Keratinocyte (primary cell): ENCODE measurements around the gene SYP. TPM values are rescaled to one million over a fixed set of nuclear protein-coding genes. Genes with fewer than 3 reads are reported as not detected.

Experiments used
- DNase-seq: peaks from one replicate; pipeline ENCODE4 v3.0.0-alpha.2; 2011; ENCODE audit warnings: low read depth, missing footprints, low spot score
- FAIRE-seq: peaks from 2 replicates; lab custom pipeline; 2011; peaks lifted over from hg19 to GRCh38; lab: Jason Lieb, UNC
- H2AFZ ChIP-seq: 2 replicates; pipeline ENCODE4 v1.6.0; 2012; ENCODE audit warnings: low read length, control low read depth, inconsistent platforms; ENCODE audit not compliant: control insufficient read depth
- H3K27ac ChIP-seq: 2 replicates; pipeline ENCODE4 v1.5.1; 2011; ENCODE audit warnings: low read length; ENCODE audit not compliant: control insufficient read depth, insufficient read depth
- H3K27me3 ChIP-seq: 3 replicates; pipeline ENCODE4 v1.6.0; 2011; ENCODE audit warnings: low read length; ENCODE audit not compliant: control insufficient read depth, insufficient read depth; ENCODE audit errors: extremely low read depth
- H3K36me3 ChIP-seq, 2 experiments: 2 replicates in 1 of 2; 3 replicates in 1 of 2; pipeline ENCODE4 v1.5.1; 2011; ENCODE audit warnings: low read length in 2 of 2, mild to moderate bottlenecking in 1 of 2; ENCODE audit not compliant: control insufficient read depth in 2 of 2, insufficient read depth in 2 of 2; ENCODE audit errors: extremely low read depth in 1 of 2
- H3K4me1 ChIP-seq: 3 replicates; pipeline ENCODE4 v1.5.1; 2011; ENCODE audit warnings: low read length; ENCODE audit not compliant: control insufficient read depth, insufficient read depth; ENCODE audit errors: extremely low read depth
- H3K4me2 ChIP-seq: 3 replicates; pipeline ENCODE4 v1.6.0; 2011; ENCODE audit warnings: low read depth, low read length; ENCODE audit not compliant: control insufficient read depth, insufficient read depth; ENCODE audit errors: extremely low read depth
- H3K4me3 ChIP-seq, 3 experiments: fragments of 200-600 bp in 1 of 3; sonication (generic) in 1 of 3; 2 replicates in 2 of 3; 3 replicates in 1 of 3; pipeline ENCODE4 v1.5.1; 2011 to 2016; ENCODE audit warnings: low read length in 3 of 3, mild to moderate bottlenecking in 3 of 3, control low read depth in 2 of 3, inconsistent platforms in 1 of 3, low read depth in 1 of 3, mixed read lengths in 1 of 3, mixed run types in 1 of 3, moderate library complexity in 1 of 3; ENCODE audit not compliant: control insufficient read depth in 2 of 3, insufficient read depth in 2 of 3; ENCODE audit errors: extremely low read depth in 1 of 3
- H3K79me2 ChIP-seq: 2 replicates; pipeline ENCODE4 v1.6.0; 2012; ENCODE audit warnings: low read length; ENCODE audit not compliant: control insufficient read depth, insufficient read depth
- H3K9ac ChIP-seq: 3 replicates; pipeline ENCODE4 v1.6.0; 2011; ENCODE audit warnings: low read length; ENCODE audit not compliant: control insufficient read depth, insufficient read depth; ENCODE audit errors: extremely low read depth
- H3K9me1 ChIP-seq: 3 replicates; pipeline ENCODE4 v1.6.0; 2011; ENCODE audit warnings: low read length; ENCODE audit not compliant: control insufficient read depth, insufficient read depth; ENCODE audit errors: extremely low read depth
- H3K9me3 ChIP-seq: 2 replicates; pipeline ENCODE4 v1.5.1; 2012; ENCODE audit warnings: low read depth, low read length; ENCODE audit not compliant: control insufficient read depth
- H4K20me1 ChIP-seq: 3 replicates; pipeline ENCODE4 v1.6.0; 2011; ENCODE audit warnings: low read length; ENCODE audit not compliant: control insufficient read depth, insufficient read depth; ENCODE audit errors: extremely low read depth
- EZH2 ChIP-seq: IDR thresholded peaks from one replicate; pipeline ENCODE4 v1.6.1; 2012; ENCODE audit warnings: inconsistent platforms, mild to moderate bottlenecking, low read length, moderate library complexity
- dilution Hi-C: fragments of 300-500 bp; cut with MboI; formaldehyde crosslinking; loops from one replicate; pipeline ENCODE4 v1.7.0; 2020; ENCODE audit warnings: low sequenced_read_pairs; ENCODE audit not compliant: extremely low pct_ligation_motif_present
- polyA plus RNA-seq, 5 experiments: library from polyadenylated mRNA; depleted of rRNA in 3 of 5; stranded (reverse) in 3 of 5; stranded (forward) in 1 of 5; unstranded in 1 of 5; fragments of >200 nt; gene quantifications; 1 replicate in 1 of 5; 2 replicates in 3 of 5; 3 replicates in 1 of 5; pipeline versions ENCODE4 v1.2.1 to v1.2.3, GENCODE V29; 2011 to 2012; ENCODE audit warnings: missing spikeins in 2 of 5, low read depth in 1 of 5, low replicate concordance in 1 of 5
- TF ChIP-seq, protein P1 (sequence below), 3 experiments: IDR thresholded peaks in 1 of 3; conservative IDR thresholded peaks in 1 of 3; optimal IDR thresholded peaks in 1 of 3; 2 replicates in 2 of 3; 3 replicates in 1 of 3; pipeline versions ENCODE3 to v1.5.1; 2011; ENCODE audit warnings: low read length in 3 of 3, mild to moderate bottlenecking in 3 of 3, moderate library complexity in 2 of 3, control low read depth in 1 of 3, inconsistent platforms in 1 of 3; ENCODE audit not compliant: insufficient read depth in 2 of 3; ENCODE audit errors: extremely low read depth in 1 of 3

SYP gene
- polyA plus RNA-seq, 1 donor (not counting 4 experiments of a cell fraction or from before 2014, with no cell fraction given), result 0.07 TPM

DNA sequence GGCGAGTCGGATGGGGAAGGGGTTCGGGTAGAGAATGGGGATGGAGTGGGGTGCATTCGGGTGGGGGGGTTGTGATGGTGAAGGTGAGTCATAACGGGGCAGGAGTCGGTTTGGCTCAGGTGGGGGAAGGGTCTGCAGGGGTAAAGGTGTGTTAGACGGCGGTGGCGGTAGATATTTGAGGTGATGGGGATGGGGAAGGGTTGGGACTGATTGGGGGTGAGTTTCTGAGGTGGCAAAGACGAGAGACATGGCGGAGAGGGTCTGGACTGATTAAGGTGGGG, 738 bp downstream of the SYP start:
- Histone ChIP-seq H3K4me2 (no peak overlapping the region), H2AFZ (no peak overlapping the region), H3K9ac (no peak overlapping the region), H4K20me1 (no peaks in the 10 kb centered on the region), H3K27ac (no peak overlapping the region), H3K79me2 (no peaks in the 10 kb centered on the region), H3K27me3 (peaks cover 2% of the 10 kb centered on the region), H3K36me3 (no peaks in the 10 kb centered on the region), H3K4me3 (no peak overlapping the region), H3K9me1 (no peaks in the 10 kb centered on the region), H3K4me1 (peaks cover 4% of the 10 kb centered on the region), H3K9me3 (no peaks in the 10 kb centered on the region)
- dilution Hi-C loops, result no loop called here
- DNase-seq (no peak), FAIRE-seq (no peak)
- TF ChIP-seq EZH2, result no peak
- TF ChIP-seq, protein P1, sequence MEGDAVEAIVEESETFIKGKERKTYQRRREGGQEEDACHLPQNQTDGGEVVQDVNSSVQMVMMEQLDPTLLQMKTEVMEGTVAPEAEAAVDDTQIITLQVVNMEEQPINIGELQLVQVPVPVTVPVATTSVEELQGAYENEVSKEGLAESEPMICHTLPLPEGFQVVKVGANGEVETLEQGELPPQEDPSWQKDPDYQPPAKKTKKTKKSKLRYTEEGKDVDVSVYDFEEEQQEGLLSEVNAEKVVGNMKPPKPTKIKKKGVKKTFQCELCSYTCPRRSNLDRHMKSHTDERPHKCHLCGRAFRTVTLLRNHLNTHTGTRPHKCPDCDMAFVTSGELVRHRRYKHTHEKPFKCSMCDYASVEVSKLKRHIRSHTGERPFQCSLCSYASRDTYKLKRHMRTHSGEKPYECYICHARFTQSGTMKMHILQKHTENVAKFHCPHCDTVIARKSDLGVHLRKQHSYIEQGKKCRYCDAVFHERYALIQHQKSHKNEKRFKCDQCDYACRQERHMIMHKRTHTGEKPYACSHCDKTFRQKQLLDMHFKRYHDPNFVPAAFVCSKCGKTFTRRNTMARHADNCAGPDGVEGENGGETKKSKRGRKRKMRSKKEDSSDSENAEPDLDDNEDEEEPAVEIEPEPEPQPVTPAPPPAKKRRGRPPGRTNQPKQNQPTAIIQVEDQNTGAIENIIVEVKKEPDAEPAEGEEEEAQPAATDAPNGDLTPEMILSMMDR (optimal IDR thresholded peaks at IDR 0.05 in 1 of 3, IDR thresholded peaks at IDR 0.05 in 1 of 3, conservative IDR thresholded peaks at IDR 0.05 in 1 of 3; ENCODE audit: extremely low read depth in 1 of 3, insufficient read depth in 2 of 3, low read length in 3 of 3), result no peak

DNA sequence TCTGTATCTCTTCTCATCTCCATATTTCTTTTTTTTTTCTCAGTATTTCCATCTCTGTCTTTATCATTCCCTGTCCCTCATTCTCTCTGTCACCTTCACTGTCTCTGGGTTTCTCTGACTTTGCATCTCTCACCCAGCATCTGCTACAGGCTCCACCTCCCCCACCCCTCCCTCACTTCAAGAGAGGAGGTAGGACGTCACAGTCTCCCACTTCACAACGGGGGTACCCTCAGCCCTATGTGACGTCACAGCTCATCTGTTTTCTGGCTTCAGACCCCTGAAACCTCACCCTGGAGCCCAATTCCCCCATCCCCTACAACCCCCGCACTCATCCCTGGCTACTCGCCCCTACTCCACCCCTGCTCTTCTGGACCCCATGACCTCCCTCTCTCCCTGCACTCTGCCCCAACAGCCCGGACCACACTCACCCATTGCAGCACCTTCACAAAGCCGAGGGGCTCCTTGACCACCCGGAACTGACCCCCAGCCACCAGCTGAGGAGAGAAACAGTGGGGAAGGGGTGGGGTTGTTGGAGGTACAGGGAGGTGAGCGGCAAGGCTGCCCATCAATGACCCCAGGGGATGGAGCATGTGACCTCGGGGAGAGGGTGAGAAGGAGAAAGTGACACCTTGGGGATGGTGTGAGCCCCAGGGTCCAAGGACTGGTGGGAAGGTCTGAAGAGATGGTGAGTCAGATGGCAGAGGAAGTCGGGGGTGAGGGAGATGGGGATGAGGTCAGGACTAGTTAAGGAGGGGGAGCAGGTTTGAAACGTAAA, 1.3 kb downstream of the SYP start:
- dilution Hi-C loops, result no loop called here
- Histone ChIP-seq H3K9ac (no peak overlapping the region), H3K27me3 (peaks cover 2% of the 10 kb centered on the region), H3K9me1 (no peaks in the 10 kb centered on the region), H3K9me3 (no peaks in the 10 kb centered on the region), H3K36me3 (no peaks in the 10 kb centered on the region), H3K4me3 (no peak overlapping the region), H2AFZ (no peak overlapping the region), H3K4me2 (no peak overlapping the region), H3K79me2 (no peaks in the 10 kb centered on the region), H3K4me1 (peaks cover 4% of the 10 kb centered on the region), H3K27ac (no peak overlapping the region), H4K20me1 (no peaks in the 10 kb centered on the region)
- TF ChIP-seq EZH2, result no peak
- TF ChIP-seq, protein P1 (optimal IDR thresholded peaks at IDR 0.05 in 1 of 3, IDR thresholded peaks at IDR 0.05 in 1 of 3, conservative IDR thresholded peaks at IDR 0.05 in 1 of 3; ENCODE audit: extremely low read depth in 1 of 3, insufficient read depth in 2 of 3, low read length in 3 of 3), result no peak
- FAIRE-seq (no peak), DNase-seq (no peak)
